GM21576 (cell line): Measurements from ENCODE around the gene ITIH2.
"Not testable (repeated sequence)": the region's sequence is repeated elsewhere in the genome, so short reads cannot be mapped to it uniquely, and the experiment has no call there.

Experiments
- ATAC-seq: cut with Tn5 transposase; IDR thresholded peaks from one replicate; pipeline ENCODE4 v1.9.1; 2021; ENCODE audit warnings: mild to moderate bottlenecking, moderate library complexity; ENCODE audit not compliant: unreplicated experiment

ITIH2 gene

GRCh38 chr10:7696545-7696944 lies 6.6 kb upstream of the ITIH2 start:
- no peak for ATAC-seq

GRCh38 chr10:7697426-7697825 lies 5.7 kb upstream of the ITIH2 start:
- ATAC-seq = no peak

- ATAC-seq = no peak
These were observed 2.5 kb upstream of the ITIH2 start for GRCh38 chr10:7700577-7701125.

GRCh38 chr10:7701158-7701742 lies 1.9 kb upstream of the ITIH2 start:
- no peak for ATAC-seq

GRCh38 chr10:7702288-7702812 lies 766 bp upstream of the ITIH2 start:
- no peak for ATAC-seq

GRCh38 chr10:7704071-7705016 lies 1.2 kb downstream of the ITIH2 start:
- no peak for ATAC-seq

- no peak for ATAC-seq
These were observed 2.2 kb downstream of the ITIH2 start for GRCh38 chr10:7705341-7705740.

GRCh38 chr10:7706534-7707073 lies 3.5 kb downstream of the ITIH2 start:
- ATAC-seq = no peak

- ATAC-seq = no peak
These were observed 4.0 kb downstream of the ITIH2 start for GRCh38 chr10:7707102-7707501.

GRCh38 chr10:7707858-7708622 lies 4.9 kb downstream of the ITIH2 start:
- no peak for ATAC-seq

GRCh38 chr10:7708832-7709231 lies 5.7 kb downstream of the ITIH2 start:
- ATAC-seq = no peak

GRCh38 chr10:7710446-7710845 lies 7.3 kb downstream of the ITIH2 start:
- no peak for ATAC-seq

GRCh38 chr10:7711075-7711474 lies 8.0 kb downstream of the ITIH2 start:
- not testable (repeated sequence) for ATAC-seq

- no peak for ATAC-seq
These were observed 12.4 kb downstream of the ITIH2 start for GRCh38 chr10:7715515-7715914.

- no peak for ATAC-seq
These were observed 14.7 kb downstream of the ITIH2 start for GRCh38 chr10:7717767-7718166.

GRCh38 chr10:7718685-7719084 lies 15.6 kb downstream of the ITIH2 start:
- no peak for ATAC-seq

- no peak for ATAC-seq
These were observed 17.4 kb downstream of the ITIH2 start for GRCh38 chr10:7720478-7720877.

- no peak for ATAC-seq
These were observed 19.9 kb downstream of the ITIH2 start for GRCh38 chr10:7722927-7723529.

- no peak for ATAC-seq
These were observed 31.7 kb downstream of the ITIH2 start for GRCh38 chr10:7734821-7735220.
